GM12878 (cell line): ENCODE measurements around the gene SLC39A11. TPM values are rescaled to one million over a fixed set of nuclear protein-coding genes. Genes with fewer than 3 reads are reported as not detected.

Experiments
- EED ChIP-seq: sonication (generic); IDR thresholded peaks from 2 replicates; pipeline ENCODE4 v1.6.1; 2016; ENCODE audit warnings: antibody characterized with exemption, low read depth
- FOS ChIP-seq: IDR thresholded peaks from 3 replicates; pipeline ENCODE4 v1.6.1; 2011; ENCODE audit warnings: borderline replicate concordance; ENCODE audit not compliant: insufficient read length; ENCODE audit errors: extremely low read depth
- FOXM1 ChIP-seq: IDR thresholded peaks from 2 replicates; pipeline ENCODE4 v1.6.1; 2012; ENCODE audit warnings: low read depth, mild to moderate bottlenecking, inconsistent platforms, low read length, moderate library complexity
- MTA3 ChIP-seq: IDR thresholded peaks from 2 replicates; pipeline ENCODE4 v1.6.1; 2012; ENCODE audit warnings: low read length, inconsistent platforms, borderline replicate concordance
- NFIC ChIP-seq: IDR thresholded peaks from 2 replicates; pipeline ENCODE4 v1.6.1; 2012; ENCODE audit warnings: low read depth, mild to moderate bottlenecking, inconsistent platforms, low read length, moderate library complexity
- NR2C2 ChIP-seq: IDR thresholded peaks from 2 replicates; pipeline ENCODE4 v1.6.1; 2011; ENCODE audit warnings: borderline replicate concordance, low read depth; ENCODE audit not compliant: control insufficient read depth, insufficient read length
- PBX3 ChIP-seq: IDR thresholded peaks from 2 replicates; pipeline ENCODE4 v1.6.1; 2011; ENCODE audit warnings: mild to moderate bottlenecking, low read depth, low read length, moderate library complexity; ENCODE audit not compliant: insufficient replicate concordance
- REST ChIP-seq: IDR thresholded peaks from 2 replicates; pipeline ENCODE4 v1.6.1; 2012; ENCODE audit warnings: mild to moderate bottlenecking, low read depth, low read length
- TCF12 ChIP-seq: IDR thresholded peaks from 2 replicates; pipeline ENCODE4 v1.6.1; 2011; ENCODE audit warnings: low read depth, mild to moderate bottlenecking, low read length
- YY1 ChIP-seq: IDR thresholded peaks from 2 replicates; pipeline ENCODE4 v1.6.1; 2011; ENCODE audit warnings: low read depth, mild to moderate bottlenecking, low read length
- polyA plus RNA-seq, 11 experiments: library from polyadenylated mRNA; depleted of rRNA in 4 of 11; unstranded in 6 of 11; stranded (reverse) in 5 of 11; fragments of >200 nt; fragmentation: Nextera tagmentation in 4 of 11; fragmentation: Illumina TruSeq in 1 of 11; extraction: Ambion mirVana in 4 of 11; extraction: Trizol in 1 of 11; gene quantifications; 1 replicate in 1 of 11; 2 replicates in 10 of 11; pipeline versions ENCODE4 v1.2.1 to v1.2.3, GENCODE V29; 2011 to 2016; ENCODE audit warnings: inconsistent platforms in 2 of 11, missing spikeins in 2 of 11, low read depth in 1 of 11
- total RNA-seq, 4 experiments: library from RNA; depleted of rRNA in 3 of 4; stranded (reverse); fragments of >200 nt in 3 of 4; fragmentation: Illumina TruSeq in 1 of 4; extraction: Trizol in 1 of 4; gene quantifications; 2 replicates each; pipeline versions ENCODE4 v1.2.1 to v1.2.3, GENCODE V29; 2013 to 2021

SLC39A11 gene
- total and polyA plus RNA-seq, 10 of the 15 experiments (the other 5 are each of a cell fraction or from before 2014, with no cell fraction given) = 8.6 to 23.8 (median 14.0) TPM

- TF ChIP-seq REST (no peak), PBX3 (no peak), NR2C2 (no peak), FOS (no peak), EED (no peak), NFIC (no peak), YY1 (no peak), MTA3 (no peak), TCF12 (no peak), FOXM1 (no peak)
Observed at GRCh38 chr17:73096211-73096610, 3.7 kb upstream of the SLC39A11 start (continued).
